CMK (cell line): Measurements from ENCODE around the gene PGBD5.

Experiments used
- DNase-seq: peaks from one replicate; pipeline ENCODE4 v3.0.0-alpha.2; 2010; ENCODE audit warnings: low read depth

The PGBD5 gene

DNA sequence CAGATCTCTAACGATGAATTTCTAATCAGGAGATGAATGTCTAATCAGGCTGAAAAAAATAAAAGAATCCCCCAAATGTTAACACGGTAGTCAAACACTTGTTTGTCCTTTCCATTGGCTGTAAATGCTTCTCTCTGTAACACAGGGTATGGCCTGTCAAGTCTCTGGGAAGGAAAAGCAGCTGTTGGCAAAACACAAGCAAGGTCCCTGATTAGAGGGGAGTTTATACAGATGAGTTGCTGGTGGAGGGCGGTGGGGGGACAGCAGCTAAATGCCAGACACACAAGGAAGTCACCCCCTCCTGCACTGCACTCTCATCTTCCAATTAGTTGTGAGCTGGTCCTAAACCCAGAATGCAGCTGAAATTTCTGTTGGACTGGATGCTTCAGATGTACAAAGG lies 51.0 kb downstream of the PGBD5 start:
- DNase-seq: no peak

- no peak for DNase-seq
These were observed 54.0 kb downstream of the PGBD5 start for GRCh38 chr1:230371923-230372703.

GRCh38 chr1:230370109-230370508 lies 56.0 kb downstream of the PGBD5 start:
- no peak for DNase-seq

DNA sequence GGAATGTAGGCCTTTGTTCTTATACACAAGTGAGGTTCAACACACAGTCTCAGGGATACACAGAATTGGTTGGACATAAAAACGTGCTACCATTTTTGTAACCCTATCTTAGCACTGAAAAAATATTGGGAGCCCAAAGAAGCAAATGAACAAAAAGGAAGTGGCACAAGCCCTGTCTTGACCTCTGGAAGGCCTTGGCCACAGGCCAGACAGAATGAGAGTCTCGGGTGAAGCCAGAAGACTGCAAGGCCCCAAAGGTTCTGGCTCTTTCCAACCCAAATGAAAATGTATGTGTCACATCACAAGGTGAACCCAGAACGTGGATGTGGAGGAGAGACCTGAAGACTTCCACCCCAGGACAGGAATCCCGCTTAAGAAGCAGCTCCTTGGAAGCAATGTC lies 57.3 kb downstream of the PGBD5 start:
- DNase-seq: no peak

DNA sequence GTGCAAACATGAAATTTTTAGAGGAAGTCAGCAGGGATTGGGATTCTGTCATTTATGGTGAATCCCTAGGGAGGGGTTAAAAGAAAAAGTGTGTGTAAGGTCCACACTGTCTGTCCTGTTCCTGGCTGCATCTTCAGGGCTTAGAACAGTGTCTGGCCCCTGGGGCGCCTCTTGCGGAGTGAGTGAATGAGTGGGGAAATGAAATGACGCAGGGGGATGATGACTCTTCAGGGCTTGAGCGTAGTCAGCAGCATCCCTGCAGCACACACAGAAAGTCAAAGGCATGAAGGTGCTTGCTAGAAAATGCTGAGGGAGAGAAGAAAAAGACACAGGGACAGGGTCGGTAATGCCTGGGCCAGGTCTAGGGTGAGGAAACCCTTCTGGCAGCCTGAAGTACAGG lies 57.8 kb downstream of the PGBD5 start:
- DNase-seq: no peak

DNA sequence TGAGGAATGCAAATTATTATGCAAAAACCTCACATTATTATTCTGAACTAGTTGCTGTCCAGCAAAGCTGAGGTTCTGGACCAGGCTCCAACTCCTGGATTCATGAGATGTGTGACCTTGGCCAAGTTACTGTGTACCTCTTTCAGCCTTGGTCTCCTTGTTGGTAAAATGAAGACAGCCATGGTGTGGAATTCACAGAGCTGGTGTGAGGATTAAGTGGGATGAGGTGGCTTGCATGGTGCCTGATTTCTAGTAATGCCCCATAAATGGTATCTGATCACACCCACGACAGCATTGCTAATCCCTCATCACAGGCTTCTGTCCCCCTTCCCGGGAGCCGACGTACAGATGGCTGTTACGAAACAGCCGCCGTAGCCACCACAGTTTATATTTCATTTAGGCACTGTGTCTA lies 59.6 kb downstream of the PGBD5 start:
- no peak for DNase-seq

GRCh38 chr1:230365723-230366307 lies 60.3 kb downstream of the PGBD5 start:
- no peak for DNase-seq

GRCh38 chr1:230362949-230363348 lies 63.2 kb downstream of the PGBD5 start:
- DNase-seq: no peak

GRCh38 chr1:230361941-230362340 lies 64.2 kb downstream of the PGBD5 start:
- no peak for DNase-seq

DNA sequence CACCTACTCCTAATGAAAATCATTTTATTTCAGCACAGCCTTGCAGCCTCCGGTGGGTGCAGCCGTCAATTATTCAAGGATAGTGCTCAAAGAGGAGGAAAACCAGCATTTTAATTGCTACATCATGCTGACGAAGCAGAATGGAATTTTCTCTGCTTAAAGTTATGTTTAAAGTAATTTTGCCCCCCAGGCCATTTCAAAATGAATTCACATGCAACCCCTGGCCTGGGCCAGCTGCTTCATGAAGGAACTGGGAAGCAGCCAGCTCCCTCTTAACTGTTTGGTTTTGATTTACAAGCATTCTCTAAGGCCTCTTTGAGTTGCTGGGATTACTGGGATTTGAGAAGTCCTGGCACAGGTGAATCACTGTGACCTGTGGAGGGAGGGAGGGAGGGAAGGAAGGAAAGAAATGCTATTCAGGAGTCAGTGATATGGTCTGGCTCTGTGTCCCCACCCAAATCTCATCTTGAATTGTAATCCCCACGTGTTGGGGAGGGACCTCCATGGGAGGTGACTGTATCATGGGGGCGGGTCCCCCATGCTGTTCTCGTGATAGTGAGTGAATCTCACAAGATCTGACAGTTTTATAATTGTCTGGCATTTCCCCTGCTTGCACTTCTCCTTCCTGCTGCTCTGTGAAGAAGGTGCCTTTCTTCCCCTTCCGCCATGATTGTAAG lies 66.0 kb downstream of the PGBD5 start:
- DNase-seq: no peak

DNA sequence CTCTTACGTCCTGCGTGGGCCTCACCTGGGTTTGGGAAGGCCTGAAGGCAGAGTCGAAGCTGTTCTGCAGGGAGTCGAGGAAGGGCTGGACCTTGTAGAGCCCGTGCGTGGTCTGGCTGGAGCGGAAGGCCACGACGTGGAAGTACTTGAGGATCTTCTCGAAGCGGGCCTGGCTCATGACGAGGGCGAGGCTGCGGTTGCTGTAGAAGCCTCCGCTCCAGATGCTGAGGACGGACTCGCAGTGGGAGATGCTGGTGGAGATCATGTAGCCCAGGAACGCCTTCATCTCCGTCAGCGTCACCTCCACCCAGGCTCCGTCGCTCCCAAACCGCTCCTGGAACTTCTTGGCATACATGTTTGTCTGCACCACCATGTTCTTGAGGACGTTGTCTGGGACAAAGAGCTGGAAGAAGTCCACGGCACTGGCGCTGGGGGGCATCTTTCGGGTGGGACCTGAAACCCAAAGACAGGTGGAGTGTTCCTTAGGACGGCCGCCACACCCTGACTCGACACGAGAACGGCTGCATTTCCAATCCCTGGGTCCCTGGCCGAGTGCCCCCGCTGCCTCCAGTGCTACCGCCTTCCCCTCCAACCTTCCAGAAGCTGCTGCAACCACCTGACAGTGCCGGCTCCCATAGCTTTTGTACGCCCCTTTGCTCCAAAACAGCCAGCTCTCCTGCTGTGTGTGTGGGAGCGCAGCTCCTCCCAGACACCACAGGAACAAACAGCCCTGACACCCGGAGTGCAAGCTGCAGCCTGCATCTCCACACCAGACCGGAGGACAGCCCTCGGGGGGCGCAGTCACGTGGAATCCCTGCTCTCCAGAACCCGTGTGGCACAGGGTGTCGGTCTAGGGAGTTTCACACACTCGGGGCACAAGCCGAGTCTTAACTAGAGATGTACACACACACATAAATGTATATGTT lies 69.0 kb downstream of the PGBD5 start:
- DNase-seq: no peak

DNA sequence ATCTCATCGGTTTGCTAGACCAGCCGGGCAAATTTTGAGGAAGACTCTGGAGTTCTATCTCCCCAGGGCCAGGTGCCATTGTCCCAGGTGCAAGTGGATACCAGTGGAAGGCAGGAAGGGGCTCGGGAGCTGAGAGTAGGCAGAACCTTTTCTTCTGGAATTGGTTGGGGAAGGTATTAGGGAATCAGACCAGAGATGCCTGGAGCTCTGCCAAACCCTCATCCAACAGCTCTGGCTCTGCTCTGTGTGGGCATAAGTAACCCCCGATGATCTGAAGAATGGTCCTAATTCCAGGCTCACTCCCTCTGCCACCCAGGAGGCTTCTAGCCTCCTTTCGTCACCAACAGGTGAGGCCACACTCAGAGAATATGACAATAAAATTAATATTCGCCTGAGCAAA lies 69.9 kb downstream of the PGBD5 start:
- no peak for DNase-seq

- no peak for DNase-seq
These were observed 70.5 kb downstream of the PGBD5 start for GRCh38 chr1:230355594-230355993.

DNA sequence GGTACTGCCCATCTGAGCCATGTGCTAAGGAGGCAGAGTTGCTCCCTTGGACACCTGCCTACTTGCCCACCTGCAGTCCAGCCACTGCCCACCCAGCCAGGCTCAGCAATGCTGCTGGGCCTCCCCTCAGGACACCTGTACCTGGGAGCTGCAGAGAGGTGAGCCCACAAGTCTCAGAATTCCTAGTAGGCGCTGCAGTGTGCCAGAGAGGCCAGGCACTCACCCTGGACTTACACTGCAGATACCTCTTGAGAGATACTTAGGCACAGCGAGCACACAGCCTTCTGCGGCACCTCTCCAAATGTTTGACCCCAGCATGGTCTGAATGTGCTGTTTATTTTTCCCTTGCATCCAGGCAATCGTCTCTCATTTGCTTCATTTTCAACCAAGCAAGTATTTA lies 71.0 kb downstream of the PGBD5 start:
- no peak for DNase-seq

DNA sequence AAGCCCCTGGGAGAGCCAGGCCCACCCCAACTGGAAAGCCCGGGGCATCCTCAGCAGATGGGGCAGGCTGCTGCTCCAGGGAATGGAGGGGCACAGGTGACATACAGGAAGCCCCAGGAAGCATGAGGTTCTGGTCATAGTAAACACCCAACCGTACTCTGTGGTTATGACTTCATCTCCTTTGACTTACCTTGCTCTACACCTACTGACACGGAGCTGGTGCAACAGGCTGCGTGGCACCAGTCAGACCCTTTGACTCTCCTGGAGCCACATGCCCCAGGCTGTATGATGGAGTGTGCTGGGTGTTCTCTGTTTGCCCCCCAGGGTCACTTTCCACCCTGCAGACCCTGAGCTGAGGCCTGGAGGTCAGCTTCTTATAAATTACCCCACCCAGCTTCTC lies 72.1 kb downstream of the PGBD5 start:
- no peak for DNase-seq

DNA sequence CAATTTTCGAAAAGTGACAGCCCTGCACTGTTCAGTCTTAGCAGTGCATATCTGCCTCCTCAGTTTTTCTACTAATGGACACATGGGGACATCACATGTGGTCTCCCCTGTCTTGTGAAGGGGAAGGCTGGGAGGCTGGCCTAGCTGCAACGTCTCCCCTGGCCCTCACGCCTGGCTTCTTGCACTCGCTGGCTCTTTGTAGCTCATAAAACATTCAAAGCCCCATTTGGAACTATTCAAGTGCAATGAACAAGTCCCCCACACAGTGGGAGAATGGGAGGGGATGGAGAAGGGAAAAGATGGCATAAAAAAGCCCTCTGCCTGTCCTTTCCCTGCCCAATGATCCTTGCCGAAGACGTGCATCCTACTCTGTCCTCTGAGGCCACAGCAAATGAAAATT lies 73.6 kb downstream of the PGBD5 start:
- no peak for DNase-seq

DNA sequence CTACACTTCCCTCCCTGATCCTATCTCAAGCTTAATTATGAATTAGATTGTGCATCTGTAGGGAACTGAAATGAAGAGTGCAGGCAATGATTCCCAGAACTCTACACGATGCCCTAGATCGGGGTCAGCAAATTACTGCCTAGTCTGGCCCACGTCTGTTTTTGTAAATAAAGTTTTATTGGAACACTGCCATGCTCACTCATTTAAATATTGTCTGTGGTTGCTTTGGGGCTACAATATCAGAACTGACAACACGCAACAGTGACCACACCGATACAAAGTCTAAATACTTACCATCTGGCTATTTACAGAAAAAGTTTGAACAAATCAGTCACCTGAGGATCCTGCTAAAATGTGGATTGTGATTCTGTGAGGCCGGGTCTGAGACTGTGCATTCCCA lies 74.1 kb downstream of the PGBD5 start:
- DNase-seq: no peak

DNA sequence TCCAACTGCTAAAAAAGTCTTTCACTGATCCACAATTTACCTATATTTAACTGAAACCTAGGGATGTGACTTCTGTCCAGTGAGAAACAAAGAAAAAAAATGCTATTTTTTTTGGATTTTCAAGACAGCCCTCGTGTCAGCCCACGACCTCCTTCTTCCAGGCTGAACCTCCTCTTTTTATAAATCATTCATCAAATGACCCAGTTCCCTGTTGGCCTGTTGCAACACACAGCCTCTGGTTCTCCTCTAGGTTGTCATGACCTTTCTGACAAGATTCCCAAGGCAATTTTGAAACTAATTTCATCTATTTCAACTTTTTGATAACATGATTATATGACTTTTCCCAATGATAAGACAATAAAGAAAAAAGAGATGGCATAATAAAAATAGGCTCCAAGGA lies 74.6 kb downstream of the PGBD5 start:
- no peak for DNase-seq

DNA sequence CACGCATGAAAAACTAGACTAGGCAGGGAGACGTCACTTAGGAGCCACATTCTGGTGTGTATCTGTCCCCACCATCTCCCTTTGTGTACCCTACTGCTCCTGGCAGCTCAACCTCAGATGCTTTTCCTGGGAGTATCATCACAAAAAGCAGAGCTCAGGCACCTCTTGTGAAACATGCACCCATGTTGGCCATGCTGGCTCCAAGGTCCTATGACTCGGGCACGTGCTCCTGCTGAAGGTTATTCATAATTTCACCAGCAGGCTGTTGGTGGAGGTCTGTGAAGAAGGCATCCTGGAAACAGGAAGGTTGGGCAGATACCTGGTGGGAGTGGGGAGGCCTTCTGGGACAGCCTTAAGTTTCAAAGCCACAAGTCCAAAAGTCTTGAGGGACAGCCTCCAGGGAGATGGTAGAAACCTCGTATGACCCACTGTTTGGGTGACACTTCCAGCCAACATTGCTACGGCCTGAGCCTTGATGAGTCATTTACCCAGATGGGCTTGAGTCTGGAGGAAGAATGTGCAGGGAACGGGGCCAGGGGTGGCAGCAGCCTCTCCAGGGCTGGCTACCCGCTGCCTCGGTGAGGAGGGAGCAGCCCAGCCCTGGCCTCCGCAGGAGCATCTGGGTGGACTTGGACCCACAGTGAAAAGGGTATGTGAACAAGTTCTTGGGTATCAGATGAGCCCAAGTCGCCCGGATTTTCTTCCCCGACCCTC lies 75.8 kb downstream of the PGBD5 start:
- DNase-seq: no peak

DNA sequence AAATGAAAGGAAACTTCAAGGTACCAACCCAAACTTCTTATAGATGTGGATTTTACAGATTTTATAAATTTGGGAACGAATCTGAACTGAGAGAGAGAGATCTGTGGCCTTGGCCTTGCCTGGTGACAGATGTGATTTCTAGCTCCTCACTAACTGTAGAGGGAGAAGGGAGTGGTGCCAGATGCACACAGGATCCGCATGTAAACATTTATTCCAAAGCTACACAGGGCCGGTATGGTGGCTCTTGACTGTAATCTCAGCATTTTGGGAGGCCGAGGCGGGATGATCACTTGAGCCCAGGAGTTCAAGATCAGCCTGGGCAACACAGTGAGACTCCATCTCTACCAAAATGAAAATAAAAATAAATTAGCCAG lies 77.1 kb downstream of the PGBD5 start:
- DNase-seq: no peak

GRCh38 chr1:230348386-230349019 lies 77.6 kb downstream of the PGBD5 start:
- DNase-seq: no peak
